Measurements from ENCODE around the gene DMTF1. TPM values are rescaled to one million over a fixed set of nuclear protein-coding genes. Genes with fewer than 3 reads are reported as not detected.

DMTF1 gene
- total RNA-seq, 1 donor from 2014 or later = 106 TPM

GRCh38 chr7:87223666-87224065 is 71.4 kb downstream of the DMTF1 start:
- no peaks in the 10 kb centered on the region for H3K9me3 Mint-ChIP-seq (ENCODE audit: unreplicated experiment)
- no peak for DNase-seq (ENCODE audit: low spot score)
- H3K4me3 Mint-ChIP-seq (ENCODE audit: unreplicated experiment) = no peak overlapping the region
- H3K27me3 Mint-ChIP-seq (ENCODE audit: unreplicated experiment) = peaks cover 6% of the 10 kb centered on the region
- peaks cover 2% of the 10 kb centered on the region for H3K36me3 Mint-ChIP-seq (ENCODE audit: low read depth, unreplicated experiment)
- H3K4me1 Mint-ChIP-seq (ENCODE audit: unreplicated experiment) = peaks cover 11% of the 10 kb centered on the region
- no peak overlapping the region for H3K27ac Mint-ChIP-seq (ENCODE audit: unreplicated experiment)
- TF ChIP-seq, protein P1, sequence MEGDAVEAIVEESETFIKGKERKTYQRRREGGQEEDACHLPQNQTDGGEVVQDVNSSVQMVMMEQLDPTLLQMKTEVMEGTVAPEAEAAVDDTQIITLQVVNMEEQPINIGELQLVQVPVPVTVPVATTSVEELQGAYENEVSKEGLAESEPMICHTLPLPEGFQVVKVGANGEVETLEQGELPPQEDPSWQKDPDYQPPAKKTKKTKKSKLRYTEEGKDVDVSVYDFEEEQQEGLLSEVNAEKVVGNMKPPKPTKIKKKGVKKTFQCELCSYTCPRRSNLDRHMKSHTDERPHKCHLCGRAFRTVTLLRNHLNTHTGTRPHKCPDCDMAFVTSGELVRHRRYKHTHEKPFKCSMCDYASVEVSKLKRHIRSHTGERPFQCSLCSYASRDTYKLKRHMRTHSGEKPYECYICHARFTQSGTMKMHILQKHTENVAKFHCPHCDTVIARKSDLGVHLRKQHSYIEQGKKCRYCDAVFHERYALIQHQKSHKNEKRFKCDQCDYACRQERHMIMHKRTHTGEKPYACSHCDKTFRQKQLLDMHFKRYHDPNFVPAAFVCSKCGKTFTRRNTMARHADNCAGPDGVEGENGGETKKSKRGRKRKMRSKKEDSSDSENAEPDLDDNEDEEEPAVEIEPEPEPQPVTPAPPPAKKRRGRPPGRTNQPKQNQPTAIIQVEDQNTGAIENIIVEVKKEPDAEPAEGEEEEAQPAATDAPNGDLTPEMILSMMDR (IDR thresholded peaks at IDR 0.05; ENCODE audit: unreplicated experiment) = no peak

DNA sequence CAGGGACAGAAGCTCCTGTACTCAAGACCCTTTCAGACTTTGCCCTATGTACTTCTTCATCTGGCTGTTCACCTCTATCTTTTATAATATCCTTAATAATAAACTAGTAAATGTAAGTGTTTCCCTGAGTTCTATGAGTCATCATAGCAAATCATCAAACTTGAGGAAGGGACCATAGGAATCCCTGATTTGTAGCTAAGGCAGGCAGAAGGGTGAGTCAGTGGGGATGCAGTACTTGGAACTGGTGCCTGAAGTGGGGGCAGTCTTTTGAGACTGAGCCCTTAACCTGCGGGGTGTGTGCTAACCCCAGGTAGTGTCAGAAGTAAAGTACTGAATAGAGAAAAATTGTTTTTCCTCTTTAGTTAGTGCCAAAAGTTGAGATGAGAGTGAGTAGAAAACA is 73.4 kb downstream of the DMTF1 start:
- Mint-ChIP-seq H3K9me3 (ENCODE audit: unreplicated experiment) (no peaks in the 10 kb centered on the region), H3K27ac (ENCODE audit: unreplicated experiment) (no peak overlapping the region), H3K27me3 (ENCODE audit: unreplicated experiment) (peaks cover 5% of the 10 kb centered on the region), H3K36me3 (ENCODE audit: low read depth, unreplicated experiment) (no peaks in the 10 kb centered on the region), H3K4me1 (ENCODE audit: unreplicated experiment) (peaks cover 3% of the 10 kb centered on the region), H3K4me3 (ENCODE audit: unreplicated experiment) (no peak overlapping the region)
- no peak for DNase-seq (ENCODE audit: low spot score)
- TF ChIP-seq, protein P1 (IDR thresholded peaks at IDR 0.05; ENCODE audit: unreplicated experiment) = no peak

DNA sequence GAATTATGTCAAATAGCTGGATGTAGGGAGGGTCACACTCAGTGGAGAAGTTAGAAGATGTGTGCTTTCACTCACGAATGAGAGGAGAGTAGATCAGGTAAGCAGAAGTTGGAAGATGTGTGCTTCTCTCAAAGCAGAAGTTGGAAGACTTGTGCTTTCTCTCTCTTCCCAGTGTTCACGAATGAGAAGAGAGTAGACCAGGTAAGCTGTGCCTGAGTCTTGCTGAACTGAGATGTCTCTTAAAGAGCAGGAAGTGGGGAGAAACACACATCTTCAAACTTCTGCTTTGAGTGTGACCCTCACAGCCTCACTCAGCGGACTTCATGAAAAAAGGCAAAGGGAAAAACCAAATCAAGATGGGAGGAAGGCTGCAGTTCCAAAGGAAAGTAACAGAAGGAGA is 74.2 kb downstream of the DMTF1 start:
- H3K36me3 Mint-ChIP-seq (ENCODE audit: low read depth, unreplicated experiment) = no peaks in the 10 kb centered on the region
- peaks cover 2% of the 10 kb centered on the region for H3K27me3 Mint-ChIP-seq (ENCODE audit: unreplicated experiment)
- no peaks in the 10 kb centered on the region for H3K4me1 Mint-ChIP-seq (ENCODE audit: unreplicated experiment)
- H3K4me3 Mint-ChIP-seq (ENCODE audit: unreplicated experiment) = no peak overlapping the region
- TF ChIP-seq, protein P1 (IDR thresholded peaks at IDR 0.05; ENCODE audit: unreplicated experiment) = no peak
- no peak overlapping the region for H3K27ac Mint-ChIP-seq (ENCODE audit: unreplicated experiment)
- no peak for DNase-seq (ENCODE audit: low spot score)
- H3K9me3 Mint-ChIP-seq (ENCODE audit: unreplicated experiment) = no peaks in the 10 kb centered on the region

DNA sequence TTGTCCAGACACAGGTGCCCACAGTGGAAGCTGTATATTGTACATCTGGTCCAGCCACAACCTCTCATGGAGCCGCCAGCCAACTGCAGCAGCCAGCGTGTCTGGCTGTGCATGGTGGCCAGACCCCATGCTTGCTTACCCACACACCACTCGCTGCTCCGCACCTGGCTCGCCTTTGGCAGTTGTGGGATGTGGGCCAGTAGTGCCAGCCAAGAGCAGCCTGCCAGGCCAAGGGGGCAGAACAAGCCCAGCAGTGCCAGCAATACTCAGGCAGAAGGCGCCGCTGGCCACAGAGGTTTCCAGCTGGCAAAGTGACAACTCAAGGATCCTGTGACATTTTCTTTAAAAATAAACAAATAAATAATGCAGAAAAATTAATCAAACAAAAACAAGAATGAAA is 79.0 kb downstream of the DMTF1 start:
- H3K4me1 Mint-ChIP-seq (ENCODE audit: unreplicated experiment) = no peaks in the 10 kb centered on the region

DNA sequence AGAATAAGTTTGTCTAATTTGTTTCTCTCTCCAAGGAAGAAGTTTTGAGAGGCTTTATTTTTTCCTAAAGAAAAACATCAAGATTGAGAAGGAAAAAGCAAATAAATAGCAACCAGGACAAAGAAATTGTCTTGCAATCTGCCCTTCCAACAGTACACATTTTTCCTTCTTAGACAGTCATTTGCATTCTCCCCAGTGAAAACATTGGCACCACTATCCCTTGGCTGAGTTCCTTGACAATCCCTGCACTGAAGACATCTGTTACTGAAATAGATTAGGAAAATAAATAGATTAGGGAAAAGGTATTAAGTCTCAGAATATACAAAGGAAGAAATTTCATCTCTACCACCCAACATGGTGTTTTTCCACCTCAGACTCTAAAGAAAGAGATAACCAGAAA is 79.5 kb downstream of the DMTF1 start:
- TF ChIP-seq, protein P1 (IDR thresholded peaks at IDR 0.05; ENCODE audit: unreplicated experiment) = no peak
- Mint-ChIP-seq H3K4me1 (ENCODE audit: unreplicated experiment) (no peaks in the 10 kb centered on the region), H3K9me3 (ENCODE audit: unreplicated experiment) (no peaks in the 10 kb centered on the region), H3K4me3 (ENCODE audit: unreplicated experiment) (no peak overlapping the region), H3K36me3 (ENCODE audit: low read depth, unreplicated experiment) (peaks cover 4% of the 10 kb centered on the region), H3K27ac (ENCODE audit: unreplicated experiment) (no peak overlapping the region), H3K27me3 (ENCODE audit: unreplicated experiment) (peaks cover 2% of the 10 kb centered on the region)
- no peak for DNase-seq (ENCODE audit: low spot score)

More for the DNA sequence above, 79.0 kb downstream of the DMTF1 start:
- Mint-ChIP-seq H3K4me3 (ENCODE audit: unreplicated experiment) (no peak overlapping the region), H3K27me3 (ENCODE audit: unreplicated experiment) (peaks cover 2% of the 10 kb centered on the region), H3K9me3 (ENCODE audit: unreplicated experiment) (no peaks in the 10 kb centered on the region), H3K36me3 (ENCODE audit: low read depth, unreplicated experiment) (peaks cover 4% of the 10 kb centered on the region), H3K27ac (ENCODE audit: unreplicated experiment) (no peak overlapping the region)
- TF ChIP-seq, protein P1 (IDR thresholded peaks at IDR 0.05; ENCODE audit: unreplicated experiment) = no peak
- DNase-seq (ENCODE audit: low spot score) = no peak

Measured in endothelial cell (in vitro differentiated cells).